Parathyroid adenoma (tissue), 2 donors: ENCODE results near the gene CERK.

Source experiments
- H2AFZ ChIP-seq: fragments of 300-600 bp; sonication (generic); one replicate; pipeline ENCODE4 v1.7.0; 2017; ENCODE audit warnings: antibody characterized with exemption, mild to moderate bottlenecking
- H3K27ac ChIP-seq: fragments of 300-600 bp; sonication (generic); one replicate; pipeline ENCODE4 v1.7.0; 2017
- H3K27me3 ChIP-seq: fragments of 300-600 bp; sonication (generic); one replicate; pipeline ENCODE4 v1.7.0; 2017; ENCODE audit warnings: low read length; ENCODE audit not compliant: control insufficient read depth, insufficient read depth
- H3K36me3 ChIP-seq: fragments of 300-600 bp; sonication (generic); one replicate; pipeline ENCODE4 v1.7.0; 2017; ENCODE audit warnings: low read length; ENCODE audit not compliant: control insufficient read depth, insufficient read depth
- H3K4me1 ChIP-seq: fragments of 300-600 bp; sonication (generic); one replicate; pipeline ENCODE4 v1.7.0; 2017; ENCODE audit warnings: control low read depth
- H3K4me2 ChIP-seq: fragments of 300-600 bp; sonication (generic); one replicate; pipeline ENCODE4 v1.7.0; 2017; ENCODE audit warnings: low read length
- H3K4me3 ChIP-seq: fragments of 300-600 bp; sonication (generic); one replicate; pipeline ENCODE4 v1.7.0; 2017; ENCODE audit warnings: low read depth, low read length
- H3K79me2 ChIP-seq: fragments of 300-600 bp; sonication (generic); one replicate; pipeline ENCODE4 v1.7.0; 2017; ENCODE audit warnings: control low read depth
- H3K9ac ChIP-seq: fragments of 300-600 bp; sonication (generic); one replicate; pipeline ENCODE4 v1.7.0; 2017; ENCODE audit warnings: mild to moderate bottlenecking
- H3K9me3 ChIP-seq: fragments of 300-600 bp; sonication (generic); one replicate; pipeline ENCODE4 v1.7.0; 2017; ENCODE audit warnings: low read length; ENCODE audit not compliant: control insufficient read depth
- TF ChIP-seq, protein P1 (sequence below): fragments of 300-600 bp; sonication (generic); IDR thresholded peaks from one replicate; pipeline ENCODE4 v1.7.0; 2017; ENCODE audit warnings: antibody characterized with exemption, mild to moderate bottlenecking
- donor health status: primary hyperparathyroidism.

CERK gene

DNA sequence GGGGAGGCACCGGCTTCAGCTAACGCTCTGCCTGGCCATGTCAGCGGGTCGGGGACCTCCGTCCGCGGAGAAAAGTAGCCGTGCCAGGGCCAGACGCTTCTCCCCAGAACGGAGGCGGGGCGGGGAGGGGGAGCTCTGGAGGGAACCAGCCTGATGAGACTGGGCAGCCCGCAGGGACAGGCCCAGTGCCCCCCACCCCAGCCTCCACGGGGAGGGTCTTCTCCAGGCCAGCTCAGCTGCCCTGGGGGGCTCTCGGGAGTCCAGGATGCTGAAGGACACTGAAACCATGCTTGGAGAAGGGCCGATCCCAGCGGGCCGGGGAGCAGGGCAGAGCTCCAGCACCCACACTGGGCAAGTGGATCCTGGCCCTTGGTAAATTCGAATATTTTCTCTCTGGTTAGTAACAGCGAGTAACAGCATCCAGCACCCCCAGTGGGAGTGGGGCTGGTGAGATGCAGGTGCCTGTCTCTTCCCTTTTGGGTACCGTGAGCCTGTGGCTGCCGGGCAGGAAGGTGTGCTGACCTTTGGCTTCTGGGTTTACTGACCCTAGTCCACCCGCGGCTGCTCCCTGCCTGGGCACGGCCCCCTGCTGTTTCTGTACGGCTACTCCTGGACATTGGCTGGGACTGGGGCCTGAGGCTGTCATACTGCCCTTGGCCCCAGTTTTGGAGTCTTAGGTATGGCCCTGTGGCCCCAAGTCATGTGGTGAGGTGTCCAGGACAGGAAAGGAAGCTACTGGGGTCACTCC lies 82.0 kb downstream of the CERK start:
- Histone ChIP-seq H3K9me3 (no peaks in the 10 kb centered on the region), H3K27me3 (no peaks in the 10 kb centered on the region), H3K4me3 (no peak overlapping the region), H2AFZ (no peak overlapping the region), H3K27ac (no peak overlapping the region), H3K4me2 (no peak overlapping the region), H3K36me3 (no peaks in the 10 kb centered on the region), H3K4me1 (peaks cover 4% of the 10 kb centered on the region), H3K9ac (no peak overlapping the region), H3K79me2 (no peaks in the 10 kb centered on the region)
- TF ChIP-seq, protein P1, sequence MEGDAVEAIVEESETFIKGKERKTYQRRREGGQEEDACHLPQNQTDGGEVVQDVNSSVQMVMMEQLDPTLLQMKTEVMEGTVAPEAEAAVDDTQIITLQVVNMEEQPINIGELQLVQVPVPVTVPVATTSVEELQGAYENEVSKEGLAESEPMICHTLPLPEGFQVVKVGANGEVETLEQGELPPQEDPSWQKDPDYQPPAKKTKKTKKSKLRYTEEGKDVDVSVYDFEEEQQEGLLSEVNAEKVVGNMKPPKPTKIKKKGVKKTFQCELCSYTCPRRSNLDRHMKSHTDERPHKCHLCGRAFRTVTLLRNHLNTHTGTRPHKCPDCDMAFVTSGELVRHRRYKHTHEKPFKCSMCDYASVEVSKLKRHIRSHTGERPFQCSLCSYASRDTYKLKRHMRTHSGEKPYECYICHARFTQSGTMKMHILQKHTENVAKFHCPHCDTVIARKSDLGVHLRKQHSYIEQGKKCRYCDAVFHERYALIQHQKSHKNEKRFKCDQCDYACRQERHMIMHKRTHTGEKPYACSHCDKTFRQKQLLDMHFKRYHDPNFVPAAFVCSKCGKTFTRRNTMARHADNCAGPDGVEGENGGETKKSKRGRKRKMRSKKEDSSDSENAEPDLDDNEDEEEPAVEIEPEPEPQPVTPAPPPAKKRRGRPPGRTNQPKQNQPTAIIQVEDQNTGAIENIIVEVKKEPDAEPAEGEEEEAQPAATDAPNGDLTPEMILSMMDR: no peak

DNA sequence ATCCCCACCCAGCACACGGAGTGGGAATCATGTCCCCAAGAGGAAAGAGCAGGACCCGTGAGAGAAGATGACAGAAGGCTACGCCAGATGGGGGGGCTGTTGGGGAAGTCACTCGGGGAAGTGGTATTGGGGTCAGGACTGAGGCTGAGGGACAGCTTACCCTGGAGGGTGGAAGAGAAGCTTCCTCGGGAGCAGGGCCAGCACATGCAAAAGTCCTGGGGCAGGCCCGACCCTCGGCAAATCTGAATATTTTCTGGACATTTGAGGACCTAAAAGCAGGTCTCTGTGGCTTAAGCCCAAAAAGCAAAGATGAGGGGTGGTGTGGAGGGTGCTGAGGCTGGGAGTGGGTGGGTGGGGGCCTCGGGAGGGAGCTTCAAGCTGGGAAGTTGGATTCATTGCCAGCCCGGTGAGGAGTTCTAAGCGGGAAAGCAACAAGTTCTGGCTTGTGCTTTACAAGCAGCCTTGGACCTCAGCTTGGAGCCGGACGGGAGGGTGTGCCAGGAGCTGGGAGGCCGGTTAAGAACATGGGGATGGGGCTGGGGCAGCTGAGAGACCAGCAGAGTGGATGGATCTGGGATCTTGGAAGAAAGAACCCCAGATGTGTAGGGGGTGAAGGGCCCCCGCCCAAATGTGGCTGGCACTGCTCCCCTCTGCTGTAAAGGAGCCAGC lies 83.0 kb downstream of the CERK start:
- Histone ChIP-seq H3K4me1 (no peaks in the 10 kb centered on the region), H3K4me3 (no peak overlapping the region), H3K9me3 (no peaks in the 10 kb centered on the region), H3K27ac (no peak overlapping the region), H3K79me2 (no peaks in the 10 kb centered on the region), H3K36me3 (no peaks in the 10 kb centered on the region), H2AFZ (no peak overlapping the region), H3K27me3 (no peaks in the 10 kb centered on the region), H3K9ac (no peak overlapping the region), H3K4me2 (no peak overlapping the region)
- TF ChIP-seq, protein P1: no peak

DNA sequence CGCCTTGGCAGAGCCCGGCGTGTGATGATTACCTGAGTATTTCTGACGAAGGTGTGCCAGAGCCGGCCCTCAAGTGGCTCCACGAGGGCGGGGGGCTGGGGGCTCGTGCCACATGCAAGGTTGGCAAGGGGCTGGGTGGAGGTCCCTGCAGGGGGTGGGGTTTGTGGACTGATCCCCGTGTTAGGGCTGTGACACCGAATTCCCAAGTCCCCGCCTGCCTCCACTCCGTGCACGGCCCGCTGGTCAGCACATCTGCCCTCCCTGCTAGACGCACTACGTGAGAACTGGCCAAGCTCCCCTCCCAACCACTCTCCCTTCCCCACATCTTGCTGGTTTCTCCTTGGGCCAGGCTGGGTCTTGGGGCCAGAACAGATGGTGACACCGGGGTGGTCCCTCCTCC lies 83.6 kb downstream of the CERK start:
- Histone ChIP-seq H3K4me3 (no peak overlapping the region), H3K79me2 (no peaks in the 10 kb centered on the region), H3K27ac (no peak overlapping the region), H3K4me2 (no peak overlapping the region), H3K9ac (no peak overlapping the region), H3K4me1 (no peaks in the 10 kb centered on the region), H3K27me3 (no peaks in the 10 kb centered on the region), H3K9me3 (no peaks in the 10 kb centered on the region), H2AFZ (no peak overlapping the region), H3K36me3 (no peaks in the 10 kb centered on the region)
- TF ChIP-seq, protein P1: no peak

DNA sequence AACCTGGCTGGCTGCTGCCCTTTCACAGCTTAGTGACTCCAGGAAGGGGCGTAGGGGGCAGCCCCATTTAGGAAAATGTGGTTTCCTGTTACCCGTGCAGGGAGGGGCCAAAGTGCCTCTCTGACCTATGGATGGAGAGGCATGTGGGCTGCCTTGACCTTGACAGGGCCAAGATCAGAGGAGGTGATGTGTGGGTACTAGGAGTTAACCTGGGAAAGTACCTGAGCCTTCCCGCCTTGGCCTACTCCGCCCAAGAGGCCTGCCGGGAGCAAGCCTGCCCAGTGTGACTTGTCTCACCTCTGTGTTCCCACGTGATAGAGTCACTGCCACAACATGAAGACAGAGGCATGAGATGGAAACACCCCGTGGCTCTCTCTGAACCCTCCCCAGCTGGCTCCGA lies 84.5 kb downstream of the CERK start:
- no peaks in the 10 kb centered on the region for H3K27me3 ChIP-seq
- H3K9me3 ChIP-seq: no peaks in the 10 kb centered on the region
- no peaks in the 10 kb centered on the region for H3K79me2 ChIP-seq
- H2AFZ ChIP-seq: no peak overlapping the region
- no peak overlapping the region for H3K27ac ChIP-seq
- TF ChIP-seq, protein P1: no peak
- H3K4me3 ChIP-seq: no peak overlapping the region
- no peaks in the 10 kb centered on the region for H3K4me1 ChIP-seq
- H3K36me3 ChIP-seq: no peaks in the 10 kb centered on the region
- H3K9ac ChIP-seq: no peak overlapping the region
- H3K4me2 ChIP-seq: no peak overlapping the region
